Psoas muscle (tissue), 8 donors: Measurements from ENCODE around the gene EXD1. TPM values are rescaled to one million over a fixed set of nuclear protein-coding genes. Genes with fewer than 3 reads are reported as not detected.

Experiments used
- ATAC-seq, 4 donors: fragments of 200-7000 bp; cut with Tn5 transposase; one replicate each; pipeline ENCODE4 v1.9.1; 2020; ENCODE audit warnings: moderate library complexity in 3 of 4, mild to moderate bottlenecking in 2 of 4
- DNase-seq, 2 donors: peaks; one replicate each; pipeline ENCODE4 v3.0.0-alpha.2; 2020
- H3K27ac ChIP-seq: fragments of 200-600 bp; one replicate; pipeline ENCODE4 v1.8.0; 2022
- H3K27me3 ChIP-seq, 3 donors: fragments of 200-600 bp in 1 of 3; one replicate each; pipeline versions ENCODE4 v1.6.1 to v1.8.0; 2013 to 2022; ENCODE audit warnings: low read length in 2 of 3, mild to moderate bottlenecking in 2 of 3, moderate library complexity in 1 of 3; ENCODE audit not compliant: insufficient read depth in 3 of 3
- H3K36me3 ChIP-seq, 2 donors: fragments of 200-600 bp in 1 of 2; one replicate each; pipeline versions ENCODE4 v1.6.1 to v1.8.0; 2013 to 2022; ENCODE audit warnings: low read depth in 1 of 2, mild to moderate bottlenecking in 1 of 2, moderate library complexity in 1 of 2; ENCODE audit not compliant: insufficient read depth in 1 of 2
- H3K4me1 ChIP-seq: fragments of 200-600 bp; one replicate; pipeline ENCODE4 v1.8.0; 2022
- H3K4me3 ChIP-seq: fragments of 200-600 bp; one replicate; pipeline ENCODE4 v1.8.0; 2022; ENCODE audit warnings: mild to moderate bottlenecking
- H3K9me3 ChIP-seq: fragments of 200-600 bp; one replicate; pipeline ENCODE4 v1.8.0; 2022
- WGBS, 3 donors: extraction: QIAGEN DNeasy Blood & Tissue Kit; methylation state at CpG; one replicate each; pipeline versions ENCODE4 v1.1.6 to v1.1.7; 2013; 5-methylcytosine and 5-hydroxymethylcytosine counted together
- intact Hi-C, 2 donors: fragments of 100-400 bp; cut with DNase I; formaldehyde crosslinking; loops; one replicate each; pipeline versions ENCODE4 v1.11.0 to v1.14.2; 2022
- polyA plus RNA-seq, 3 donors: library from polyadenylated mRNA; stranded (reverse); fragments of 200-250 nt; gene quantifications; one replicate each; pipeline ENCODE4 v1.2.3, GENCODE V29; 2013
- total RNA-seq, 4 donors: library from RNA; stranded (reverse); fragmentation: NEBNext Ultra II Directional in 2 of 4; extraction: Animal tissue kit (Norgen Biotek cat#: 25700) in 2 of 4; gene quantifications; one replicate each; pipeline versions ENCODE4 v1.2.1 to v1.2.4, GENCODE V29; 2021 to 2023
- TF ChIP-seq, protein P1 (sequence below): fragments of 200-600 bp; IDR thresholded peaks from one replicate; pipeline ENCODE4 v1.8.0; 2022; ENCODE audit warnings: antibody characterized with exemption
- donor health status: healthy with polysubstance abuse.
- donor health status: DM: no; HTN: no; CAD: no; lungs with moderate emphysema.
- donor health status: Bipolar disorder and iron deficiency.
- donor health status: healthy.
- donor health status: DM: yes; HTN: yes; CAD: no.
- donor health status: DM: no; HTN: no; CAD: no.
- donor health status: DM: no; HTN: no; CAD: no.
- donor health status: DM: yes; HTN: yes; CAD: no.

The EXD1 gene
- total and polyA plus RNA-seq, 7 donors = 0.43 TPM; not detected in 6

- Histone ChIP-seq H3K4me3 (no peak overlapping the region), H3K27me3 (no peaks in the 10 kb centered on the region), H3K36me3 (no peaks in the 10 kb centered on the region), H3K9me3 (no peaks in the 10 kb centered on the region), H3K4me1 (no peaks in the 10 kb centered on the region), H3K27ac (no peak overlapping the region)
- no peak for ATAC-seq
- TF ChIP-seq, protein P1, sequence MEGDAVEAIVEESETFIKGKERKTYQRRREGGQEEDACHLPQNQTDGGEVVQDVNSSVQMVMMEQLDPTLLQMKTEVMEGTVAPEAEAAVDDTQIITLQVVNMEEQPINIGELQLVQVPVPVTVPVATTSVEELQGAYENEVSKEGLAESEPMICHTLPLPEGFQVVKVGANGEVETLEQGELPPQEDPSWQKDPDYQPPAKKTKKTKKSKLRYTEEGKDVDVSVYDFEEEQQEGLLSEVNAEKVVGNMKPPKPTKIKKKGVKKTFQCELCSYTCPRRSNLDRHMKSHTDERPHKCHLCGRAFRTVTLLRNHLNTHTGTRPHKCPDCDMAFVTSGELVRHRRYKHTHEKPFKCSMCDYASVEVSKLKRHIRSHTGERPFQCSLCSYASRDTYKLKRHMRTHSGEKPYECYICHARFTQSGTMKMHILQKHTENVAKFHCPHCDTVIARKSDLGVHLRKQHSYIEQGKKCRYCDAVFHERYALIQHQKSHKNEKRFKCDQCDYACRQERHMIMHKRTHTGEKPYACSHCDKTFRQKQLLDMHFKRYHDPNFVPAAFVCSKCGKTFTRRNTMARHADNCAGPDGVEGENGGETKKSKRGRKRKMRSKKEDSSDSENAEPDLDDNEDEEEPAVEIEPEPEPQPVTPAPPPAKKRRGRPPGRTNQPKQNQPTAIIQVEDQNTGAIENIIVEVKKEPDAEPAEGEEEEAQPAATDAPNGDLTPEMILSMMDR = no peak
- no peak for DNase-seq
- intact Hi-C loops = no loop called here
Measured at GRCh38 chr15:41199470-41199869, 31.1 kb downstream of the EXD1 start.

DNA sequence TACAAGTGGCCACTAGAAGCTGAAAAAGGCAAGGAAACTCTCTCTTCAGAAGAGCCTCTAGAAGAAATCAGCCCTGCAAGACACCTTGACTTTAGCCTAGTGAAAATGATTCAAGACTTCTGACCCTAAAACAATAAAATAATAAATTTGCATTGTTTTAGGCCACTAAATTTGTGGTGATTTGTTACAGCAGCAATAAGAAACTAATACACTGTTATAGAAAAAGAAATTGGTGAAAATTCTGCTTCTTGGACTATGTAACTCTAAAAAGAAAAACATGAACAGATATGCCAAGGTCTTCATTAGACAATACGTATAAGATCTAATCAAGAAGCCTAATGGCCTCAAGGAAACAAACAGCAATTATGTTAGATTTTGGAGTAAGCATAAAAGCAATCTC, 36.1 kb downstream of the EXD1 start:
- ATAC-seq = no peak
- Histone ChIP-seq H3K4me3 (no peak overlapping the region), H3K36me3 (no peaks in the 10 kb centered on the region), H3K4me1 (no peaks in the 10 kb centered on the region), H3K27me3 (peaks cover 0 to 2% (median 0%) of the 10 kb centered on the region in 3 donors), H3K9me3 (no peaks in the 10 kb centered on the region), H3K27ac (no peak overlapping the region)
- 92 to 95% (median 94%) methylated on average over 1 of the region's 1 CpG for WGBS, 3 donors
- TF ChIP-seq, protein P1 = no peak
- no peak for DNase-seq
- intact Hi-C loops = no loop called here

GRCh38 chr15:41183581-41183980, 47.0 kb downstream of the EXD1 start:
- WGBS, 3 donors = 59 to 67% (median 60%) methylated on average over 2 of the region's 2 CpGs
- Histone ChIP-seq H3K27ac (no peak overlapping the region), H3K9me3 (no peaks in the 10 kb centered on the region), H3K36me3 (no peaks in the 10 kb centered on the region), H3K4me3 (no peak overlapping the region), H3K27me3 (no peaks in the 10 kb centered on the region), H3K4me1 (no peaks in the 10 kb centered on the region)
- intact Hi-C loops = loop anchor here in 1 of 2 donors (5.0 kb wide), 1 partner anchor 326 kb away; no protein-coding TSS in a partner anchor
- TF ChIP-seq, protein P1 = no peak
- no peak for DNase-seq
- ATAC-seq = no peak

GRCh38 chr15:41182266-41182665, 48.3 kb downstream of the EXD1 start:
- 62 to 66% (median 64%) methylated on average over 4 of the region's 4 CpGs for WGBS, 3 donors
- Histone ChIP-seq H3K4me3 (no peak overlapping the region), H3K27ac (no peak overlapping the region), H3K4me1 (no peaks in the 10 kb centered on the region), H3K9me3 (no peaks in the 10 kb centered on the region), H3K27me3 (no peaks in the 10 kb centered on the region), H3K36me3 (no peaks in the 10 kb centered on the region)
- intact Hi-C loops = loop anchor here in 1 of 2 donors (5.0 kb wide), 1 partner anchor 325 kb away; no protein-coding TSS in a partner anchor
- ATAC-seq = no peak
- no peak for DNase-seq
- TF ChIP-seq, protein P1 = no peak

DNA sequence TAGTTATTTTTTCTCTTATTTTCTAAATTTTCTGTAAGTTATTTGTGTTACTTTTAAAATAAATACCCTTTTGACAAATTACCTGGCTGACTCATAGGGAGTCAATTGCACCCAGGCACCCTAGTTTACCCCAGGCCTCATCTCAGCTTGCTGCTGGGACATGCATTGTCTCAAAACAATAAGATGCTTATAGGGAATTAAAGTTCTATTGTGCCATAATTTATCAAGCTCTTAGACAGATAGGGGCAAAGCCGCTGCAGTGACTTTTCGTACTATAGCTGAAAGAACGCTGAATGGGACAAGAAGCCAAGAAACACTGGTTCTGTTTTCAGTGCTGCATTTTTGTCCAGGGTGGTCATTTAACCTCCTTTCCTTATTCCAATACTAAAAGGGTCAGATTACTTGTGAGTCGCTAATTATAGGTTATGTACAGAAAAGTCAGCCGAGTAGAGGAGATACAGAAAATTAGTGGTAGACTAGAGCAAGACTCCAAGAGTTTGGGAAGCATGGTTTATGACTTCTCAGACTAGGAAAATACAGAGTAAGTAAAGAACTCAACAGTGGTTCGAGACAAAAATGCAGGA, 50.3 kb downstream of the EXD1 start:
- Histone ChIP-seq H3K36me3 (no peaks in the 10 kb centered on the region), H3K4me3 (no peak overlapping the region), H3K9me3 (no peaks in the 10 kb centered on the region), H3K27ac (no peak overlapping the region), H3K27me3 (no peaks in the 10 kb centered on the region), H3K4me1 (no peaks in the 10 kb centered on the region)
- intact Hi-C loops = loop anchor here in 1 of 2 donors (5.0 kb wide), 1 partner anchor 323 kb away; no protein-coding TSS in a partner anchor
- DNase-seq (no peak), ATAC-seq (no peak)
- TF ChIP-seq, protein P1 = no peak
- 71 to 76% (median 74%) methylated on average over 6 of the region's 6 CpGs for WGBS, 3 donors
